Brain microvascular endothelial cell (primary cell): Measurements from ENCODE around the gene ELMO2.

Experiments used
- DNase-seq: peaks from one replicate; pipeline ENCODE4 v3.0.0-alpha.2; 2020
- H3K27ac ChIP-seq: fragments of 250-450 bp; sonication (Bioruptor Pico); 2 replicates; pipeline ENCODE4 v1.5.1; 2020; ENCODE audit warnings: mild to moderate bottlenecking, moderate library complexity
- H3K27me3 ChIP-seq: fragments of 250-450 bp; sonication (Bioruptor Pico); replicated peaks from 2 replicates; pipeline ENCODE4 v1.5.1; 2020; ENCODE audit warnings: mild to moderate bottlenecking
- H3K36me3 ChIP-seq: fragments of 250-450 bp; sonication (Bioruptor Pico); replicated peaks from 2 replicates; pipeline ENCODE4 v1.5.1; 2020; ENCODE audit warnings: mild to moderate bottlenecking
- H3K4me3 ChIP-seq: 2 replicates; pipeline ENCODE4 v1.5.1; 2011; ENCODE audit warnings: low read depth, mild to moderate bottlenecking, control low read depth, low read length, moderate library complexity
- CTCF ChIP-seq: IDR thresholded peaks from 2 replicates; pipeline ENCODE4 v1.5.1; 2011; ENCODE audit warnings: low read depth, mild to moderate bottlenecking, moderate library complexity, low read length, control low read depth, inconsistent platforms; ENCODE audit errors: missing control alignments
- in situ Hi-C: cut with HindIII; loops from 2 replicates; pipeline ENCODE4 v1.10.0; 2017; ENCODE audit warnings: low sequenced_read_pairs, low pct_ligation_motif_present

ELMO2 gene

GRCh38 chr20:46354920-46355654, 51.3 kb downstream of the ELMO2 start:
- in situ Hi-C loops, result no loop called here
- DNase-seq, result no peak
- H3K27ac ChIP-seq, result no peak overlapping the region
- peaks cover 24% of the 10 kb centered on the region for H3K36me3 ChIP-seq
- no peaks in the 10 kb centered on the region for H3K27me3 ChIP-seq
- no peak for TF ChIP-seq CTCF
- no peak overlapping the region for H3K4me3 ChIP-seq

- in situ Hi-C loops, result no loop called here
- Histone ChIP-seq H3K36me3 (peaks cover 26% of the 10 kb centered on the region), H3K27ac (no peak overlapping the region)
Measured at GRCh38 chr20:46354207-46354555, 52.2 kb downstream of the ELMO2 start.

GRCh38 chr20:46353500-46354206, 52.8 kb downstream of the ELMO2 start:
- Histone ChIP-seq H3K27me3 (no peaks in the 10 kb centered on the region), H3K36me3 (peaks cover 26% of the 10 kb centered on the region), H3K27ac (no peak overlapping the region), H3K4me3 (no peak overlapping the region)
- no peak for DNase-seq
- in situ Hi-C loops, result no loop called here
- no peak for TF ChIP-seq CTCF

More at GRCh38 chr20:46354207-46354555, 52.2 kb downstream of the ELMO2 start:
- Histone ChIP-seq H3K27me3 (no peaks in the 10 kb centered on the region), H3K4me3 (no peak overlapping the region)
- no peak for DNase-seq
- TF ChIP-seq CTCF, result no peak

- Histone ChIP-seq H3K27ac (no peak overlapping the region), H3K36me3 (peaks cover 23% of the 10 kb centered on the region), H3K4me3 (no peak overlapping the region), H3K27me3 (no peaks in the 10 kb centered on the region)
- in situ Hi-C loops, result no loop called here
- TF ChIP-seq CTCF, result no peak
- no peak for DNase-seq
Measured at GRCh38 chr20:46352370-46352938, 54.0 kb downstream of the ELMO2 start.

GRCh38 chr20:46351357-46352058, 54.9 kb downstream of the ELMO2 start:
- in situ Hi-C loops, result no loop called here
- H3K27ac ChIP-seq, result peak overlapping the region; percentile 89

More at GRCh38 chr20:46351357-46352058, 54.9 kb downstream of the ELMO2 start:
- Histone ChIP-seq H3K36me3 (peaks cover 23% of the 10 kb centered on the region), H3K27me3 (no peaks in the 10 kb centered on the region), H3K4me3 (no peak overlapping the region)
- TF ChIP-seq CTCF, result no peak
- no peak for DNase-seq
